Measurements from ENCODE around the gene ARHGAP24.
"Not testable (repeated sequence)": the region's sequence is repeated elsewhere in the genome, so short reads cannot be mapped to it uniquely, and the experiment has no call there.

Gene ARHGAP24

GRCh38 chr4:85482010-85482738 lies 7.2 kb downstream of the ARHGAP24 start:
- no peak for DNase-seq (ENCODE audit: low spot score)

DNA sequence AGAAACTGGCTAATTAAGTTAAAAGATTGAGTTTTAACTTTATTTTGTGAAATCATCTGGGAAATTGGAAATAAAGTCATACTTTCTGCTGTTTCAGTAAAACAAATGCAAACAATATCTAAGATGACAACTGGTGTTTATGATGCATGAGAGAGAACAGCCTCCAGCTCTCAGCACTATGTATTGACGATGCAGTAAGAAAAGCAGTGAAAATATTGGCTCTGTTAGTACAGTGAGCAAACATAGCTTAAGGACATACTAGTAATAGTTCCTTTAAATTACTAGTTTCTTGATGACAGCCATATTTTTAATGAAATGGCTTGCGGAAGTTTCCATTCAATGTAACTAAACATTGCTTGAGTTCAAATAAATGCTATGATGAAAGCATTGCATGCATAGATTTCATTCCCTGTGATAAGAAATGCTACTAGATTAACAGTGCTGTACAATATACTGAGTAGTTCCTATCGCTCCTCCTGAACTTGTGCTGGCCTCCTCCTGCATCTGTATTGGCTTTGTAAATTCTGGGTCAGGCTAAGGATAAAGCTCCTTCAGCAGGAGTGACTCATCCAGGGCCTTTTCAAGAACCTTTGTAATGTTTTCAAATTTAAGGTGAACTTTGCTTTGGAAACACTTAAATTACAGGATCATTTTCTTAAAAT lies 11.6 kb downstream of the ARHGAP24 start:
- DNase-seq (ENCODE audit: low spot score), result no peak

GRCh38 chr4:85488416-85488815 lies 13.5 kb downstream of the ARHGAP24 start:
- no peak for DNase-seq (ENCODE audit: low spot score)

DNA sequence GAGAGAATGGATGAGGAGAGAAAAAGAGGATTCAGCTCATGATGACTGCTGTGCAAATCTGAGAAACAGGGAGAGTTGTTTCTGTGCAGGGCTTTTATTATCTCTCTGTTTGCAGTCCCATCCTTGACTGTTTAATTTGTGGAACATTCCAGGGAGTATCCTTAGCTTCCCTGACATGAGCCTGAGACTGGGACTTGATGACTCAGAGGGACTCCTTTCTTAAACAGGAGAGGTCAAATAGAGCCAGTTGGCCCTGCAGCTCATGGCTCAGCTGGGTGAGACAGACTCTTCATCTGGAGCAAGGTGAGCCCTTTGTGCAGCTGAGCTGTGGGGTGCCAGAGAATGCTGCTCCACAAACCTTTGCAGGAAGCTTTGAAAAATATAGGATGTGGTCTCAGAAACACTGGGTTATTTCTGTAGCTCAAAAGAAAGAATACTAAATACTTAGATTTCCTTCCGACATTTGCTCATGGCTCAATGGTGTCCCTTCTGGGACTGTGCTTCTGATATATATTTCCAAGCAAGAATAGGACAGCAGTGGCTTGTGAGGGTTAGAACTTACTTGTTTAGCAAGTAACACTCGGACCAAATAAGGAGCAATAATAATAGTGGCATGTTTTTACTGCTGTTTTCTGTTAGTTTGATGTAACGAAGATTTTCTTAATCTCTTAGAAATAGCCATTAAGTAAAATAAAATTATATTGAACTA lies 14.5 kb downstream of the ARHGAP24 start:
- DNase-seq (ENCODE audit: low spot score), result no peak

DNA sequence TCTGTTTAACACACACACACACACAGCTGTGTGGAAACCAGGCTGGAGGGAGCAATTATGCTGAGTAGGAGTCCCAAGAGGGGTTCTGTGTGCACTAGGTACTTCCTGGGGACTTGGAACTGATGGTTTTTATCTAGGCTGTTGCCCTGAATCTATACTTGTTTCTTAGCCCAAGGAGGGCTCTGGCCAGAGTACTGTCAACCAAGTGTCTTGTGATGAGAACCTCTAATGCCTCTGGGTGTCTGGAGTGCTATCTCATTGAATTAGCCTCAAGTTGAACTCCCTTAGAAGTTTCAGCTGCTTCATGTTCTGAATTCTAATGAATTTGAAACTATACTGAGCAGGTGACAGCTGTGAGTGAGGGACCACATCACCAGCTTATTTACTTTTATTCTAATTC lies 16.6 kb downstream of the ARHGAP24 start:
- no peak for DNase-seq (ENCODE audit: low spot score)

DNA sequence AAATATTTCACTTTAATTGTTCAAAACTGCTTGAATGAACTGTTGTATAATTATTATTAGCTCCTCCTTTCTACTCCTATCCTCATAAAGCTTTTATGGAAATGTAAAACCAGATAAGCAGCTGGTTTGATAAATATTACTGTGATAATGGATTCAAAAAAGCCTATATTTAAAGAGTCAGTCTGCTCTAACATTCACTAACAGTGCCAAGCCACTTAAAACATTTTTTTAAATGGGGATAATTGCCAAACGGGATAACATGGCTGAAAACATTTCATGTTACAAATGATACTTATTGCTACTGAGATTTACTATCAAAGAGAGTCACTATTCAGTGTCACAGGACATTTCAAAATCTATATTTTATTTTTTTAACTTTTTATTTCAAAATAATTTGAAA lies 17.4 kb downstream of the ARHGAP24 start:
- no peak for DNase-seq (ENCODE audit: low spot score)

DNA sequence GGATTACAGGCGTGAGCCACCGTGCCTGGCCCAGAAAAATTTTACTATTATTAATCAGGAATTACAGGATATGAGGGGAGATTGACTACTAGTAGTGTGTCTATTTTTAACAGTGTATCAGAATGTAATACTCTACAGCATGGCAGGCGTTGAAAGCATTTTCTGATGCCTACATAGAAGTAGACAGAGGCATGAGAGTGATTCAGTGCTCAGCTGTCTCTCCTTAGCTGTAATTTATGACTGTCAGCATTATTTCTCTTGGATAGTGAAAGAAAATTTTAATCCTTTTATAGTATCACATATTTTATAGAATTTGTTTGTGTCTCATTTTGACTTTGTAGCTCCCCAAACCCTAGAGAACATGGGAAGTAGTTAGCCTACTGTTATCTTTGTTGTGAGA lies 20.7 kb downstream of the ARHGAP24 start:
- DNase-seq (ENCODE audit: low spot score), result no peak

GRCh38 chr4:85496126-85496849 lies 21.3 kb downstream of the ARHGAP24 start:
- no peak for DNase-seq (ENCODE audit: low spot score)

GRCh38 chr4:85496933-85497332 lies 22.0 kb downstream of the ARHGAP24 start:
- no peak for DNase-seq (ENCODE audit: low spot score)

GRCh38 chr4:85498068-85498733 lies 23.3 kb downstream of the ARHGAP24 start:
- DNase-seq (ENCODE audit: low spot score), result no peak

GRCh38 chr4:85499573-85499972 lies 24.6 kb downstream of the ARHGAP24 start:
- no peak for DNase-seq (ENCODE audit: low spot score)

- DNase-seq (ENCODE audit: low spot score), result no peak
Measured at GRCh38 chr4:85500110-85500867, 25.3 kb downstream of the ARHGAP24 start.

DNA sequence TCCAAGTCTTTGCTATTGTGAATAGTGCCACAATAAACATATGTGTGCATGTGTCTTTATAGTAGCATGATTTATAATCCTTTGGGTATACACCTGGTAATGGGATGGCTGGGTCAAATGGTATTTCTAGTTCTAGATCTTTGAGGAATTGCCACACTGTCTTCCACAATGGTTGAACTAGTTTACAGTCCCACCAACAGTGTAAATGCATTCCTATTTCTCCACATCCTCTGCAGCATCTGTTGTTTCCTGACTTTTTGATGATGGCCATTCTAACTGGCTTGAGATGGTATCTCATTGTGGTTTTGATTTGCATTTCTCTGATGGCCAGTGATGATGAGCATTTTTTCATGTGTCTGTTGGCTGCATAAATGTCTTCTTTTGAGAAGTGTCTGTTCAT lies 26.2 kb downstream of the ARHGAP24 start:
- not testable (repeated sequence) for DNase-seq (ENCODE audit: low spot score)

DNA sequence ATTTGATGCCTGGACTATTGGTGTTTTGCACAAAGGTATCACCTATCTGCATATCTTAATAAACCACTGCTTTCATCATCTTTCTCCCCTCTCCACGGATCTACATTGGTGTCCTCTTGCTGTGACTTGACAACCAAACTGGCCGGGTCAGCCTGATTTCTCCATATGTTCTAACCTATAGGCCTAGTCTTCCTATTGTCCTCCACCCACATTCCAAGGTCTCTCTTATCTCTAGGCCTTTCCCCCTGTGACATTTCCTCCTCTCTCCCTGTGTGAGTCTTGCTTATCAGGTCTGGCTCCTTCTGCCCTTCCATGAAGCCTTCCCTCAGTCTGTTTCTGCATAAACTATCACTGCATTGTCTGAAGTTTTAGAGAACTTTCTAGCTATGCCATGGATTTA lies 33.7 kb downstream of the ARHGAP24 start:
- DNase-seq (ENCODE audit: low spot score), result no peak

- DNase-seq (ENCODE audit: low spot score), result no peak
Measured at GRCh38 chr4:85509882-85510631, 35.1 kb downstream of the ARHGAP24 start.

DNA sequence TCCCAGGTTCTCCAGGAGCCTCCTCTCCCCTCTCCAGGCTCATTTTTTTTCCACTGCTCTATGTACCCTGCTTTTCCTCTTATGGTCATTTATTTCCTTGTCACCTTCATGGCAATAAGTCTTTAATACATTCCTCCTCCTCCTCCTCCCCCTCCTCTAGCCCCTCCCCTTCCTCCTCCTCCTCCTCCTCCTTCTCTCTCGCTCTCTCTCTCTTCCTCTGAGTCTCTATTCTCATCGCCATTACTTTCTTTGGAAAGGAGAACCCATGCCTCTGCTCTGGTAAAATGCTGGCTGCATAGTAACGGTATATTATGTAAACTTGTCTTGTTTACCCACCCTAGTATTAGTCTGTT lies 35.7 kb downstream of the ARHGAP24 start:
- DNase-seq (ENCODE audit: low spot score), result no peak

DNA sequence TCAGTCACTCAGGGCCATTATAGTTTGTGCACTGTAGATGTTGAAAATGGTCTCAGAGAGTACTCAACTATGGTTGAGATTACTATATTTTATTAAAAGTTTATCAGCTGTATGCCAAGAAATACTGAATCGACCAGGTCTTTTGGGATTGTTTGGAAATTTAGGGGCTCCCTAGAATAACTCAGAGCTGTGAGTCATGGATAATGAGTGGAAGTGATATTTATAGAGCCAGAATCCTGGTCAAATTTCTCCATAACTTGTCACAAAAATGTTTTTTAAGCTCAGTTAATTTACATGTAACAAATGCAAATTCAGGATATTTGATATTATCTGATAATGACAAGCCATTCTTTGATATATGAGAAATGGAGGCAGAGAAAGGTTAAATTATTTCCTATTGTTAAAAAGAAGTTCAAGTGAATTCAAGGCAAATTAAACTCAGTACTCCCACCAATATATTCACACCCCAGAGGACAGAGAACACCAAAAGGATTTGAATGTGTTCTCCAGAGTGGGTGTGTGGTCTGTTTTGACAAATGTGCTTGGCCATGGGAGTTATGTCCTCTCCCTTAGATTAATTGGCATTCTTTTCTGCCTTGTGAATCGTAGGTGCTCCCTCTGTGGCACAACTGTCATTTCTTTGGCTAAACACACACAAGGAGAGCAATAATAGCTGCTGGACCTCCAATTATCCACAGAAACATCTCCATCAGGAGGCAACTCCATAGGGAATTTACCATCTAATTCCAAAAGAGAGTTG lies 37.7 kb downstream of the ARHGAP24 start:
- no peak for DNase-seq (ENCODE audit: low spot score)

GRCh38 chr4:85514117-85514516 lies 39.2 kb downstream of the ARHGAP24 start:
- DNase-seq (ENCODE audit: low spot score), result no peak

GRCh38 chr4:85514783-85515182 lies 39.8 kb downstream of the ARHGAP24 start:
- DNase-seq (ENCODE audit: low spot score), result no peak

- no peak for DNase-seq (ENCODE audit: low spot score)
Measured at GRCh38 chr4:85515701-85516100, 40.8 kb downstream of the ARHGAP24 start.

Data from SW480 (cell line).